Measurements from ENCODE around the gene TMEM132C.
A peak's percentile ranks its signal among the peaks of the same experiment; 100 is the strongest.

TMEM132C gene

GRCh38 chr12:128680555-128680954 lies 413.6 kb downstream of the TMEM132C start:
- DNase-seq = no peak

GRCh38 chr12:128682548-128683275 lies 415.7 kb downstream of the TMEM132C start:
- DNase-seq = no peak

GRCh38 chr12:128684352-128684751 lies 417.4 kb downstream of the TMEM132C start:
- DNase-seq = no peak

- DNase-seq = no peak
These were observed 419.0 kb downstream of the TMEM132C start for GRCh38 chr12:128685903-128686475.

- no peak for DNase-seq
These were observed 420.9 kb downstream of the TMEM132C start for GRCh38 chr12:128687851-128688250.

- no peak for DNase-seq
These were observed 423.7 kb downstream of the TMEM132C start for GRCh38 chr12:128690641-128691040.

GRCh38 chr12:128693115-128693514 lies 426.1 kb downstream of the TMEM132C start:
- DNase-seq = no peak

GRCh38 chr12:128693771-128694170 lies 426.8 kb downstream of the TMEM132C start:
- no peak for DNase-seq

GRCh38 chr12:128694445-128694844 lies 427.5 kb downstream of the TMEM132C start:
- DNase-seq = no peak

GRCh38 chr12:128695697-128696096 lies 428.7 kb downstream of the TMEM132C start:
- no peak for DNase-seq

- no peak for DNase-seq
These were observed 431.5 kb downstream of the TMEM132C start for GRCh38 chr12:128698301-128698972.

GRCh38 chr12:128699106-128699505 lies 432.1 kb downstream of the TMEM132C start:
- no peak for DNase-seq

GRCh38 chr12:128702371-128702770 lies 435.4 kb downstream of the TMEM132C start:
- DNase-seq = no peak

- no peak for DNase-seq
These were observed 438.2 kb downstream of the TMEM132C start for GRCh38 chr12:128705140-128705539.

- no peak for DNase-seq
These were observed 440.5 kb downstream of the TMEM132C start for GRCh38 chr12:128707488-128707887.

GRCh38 chr12:128708789-128709188 lies 441.8 kb downstream of the TMEM132C start:
- DNase-seq = no peak

- DNase-seq = no peak
These were observed 442.7 kb downstream of the TMEM132C start for GRCh38 chr12:128709660-128710059.

- no peak for DNase-seq
These were observed 444.5 kb downstream of the TMEM132C start for GRCh38 chr12:128711486-128711885.

GRCh38 chr12:128712622-128713021 lies 445.7 kb downstream of the TMEM132C start:
- DNase-seq = no peak

GRCh38 chr12:128715485-128715884 lies 448.5 kb downstream of the TMEM132C start:
- DNase-seq = no peak

- DNase-seq = no peak
These were observed 457.6 kb downstream of the TMEM132C start for GRCh38 chr12:128724468-128725046.

- peak in 1 of 2 experiments; percentile 30 for DNase-seq
These were observed 459.9 kb downstream of the TMEM132C start for GRCh38 chr12:128726886-128727285.

GRCh38 chr12:128727461-128727860 lies 460.5 kb downstream of the TMEM132C start:
- DNase-seq = no peak

GRCh38 chr12:128727999-128728398 lies 461.0 kb downstream of the TMEM132C start:
- no peak for DNase-seq
